Suprapubic skin (tissue), 4 donors: ENCODE measurements around the gene SLC49A4.

Experiments
- EP300 ChIP-seq: sonication (generic); formaldehyde crosslinking; IDR thresholded peaks from one replicate; pipeline ENCODE4 v1.6.1; 2017; ENCODE audit warnings: antibody characterized with exemption
- POLR2A ChIP-seq, 2 donors: fragments of 450-650 bp; IDR thresholded peaks; one replicate each; pipeline ENCODE4 v1.6.1; 2017; ENCODE audit warnings: antibody characterized with exemption in 2 of 2, mild to moderate bottlenecking in 2 of 2, moderate library complexity in 2 of 2
- POLR2AphosphoS5 ChIP-seq, 3 donors: sonication (generic); formaldehyde crosslinking; IDR thresholded peaks; one replicate each; pipeline ENCODE4 v1.6.1; 2017; ENCODE audit warnings: antibody characterized with exemption in 3 of 3
- TF ChIP-seq, protein P1 (sequence below), 2 donors: fragments of 200-600 bp in 1 of 2; fragments of 450-650 bp in 1 of 2; sonication (generic) in 1 of 2; IDR thresholded peaks; one replicate each; pipeline ENCODE4 v1.5.1; 2016 to 2019; ENCODE audit warnings: antibody characterized with exemption in 2 of 2, mild to moderate bottlenecking in 1 of 2, moderate library complexity in 1 of 2

GRCh38 chr3:122886251-122886650 lies 91.4 kb downstream of the SLC49A4 start:
- TF ChIP-seq, protein P1, sequence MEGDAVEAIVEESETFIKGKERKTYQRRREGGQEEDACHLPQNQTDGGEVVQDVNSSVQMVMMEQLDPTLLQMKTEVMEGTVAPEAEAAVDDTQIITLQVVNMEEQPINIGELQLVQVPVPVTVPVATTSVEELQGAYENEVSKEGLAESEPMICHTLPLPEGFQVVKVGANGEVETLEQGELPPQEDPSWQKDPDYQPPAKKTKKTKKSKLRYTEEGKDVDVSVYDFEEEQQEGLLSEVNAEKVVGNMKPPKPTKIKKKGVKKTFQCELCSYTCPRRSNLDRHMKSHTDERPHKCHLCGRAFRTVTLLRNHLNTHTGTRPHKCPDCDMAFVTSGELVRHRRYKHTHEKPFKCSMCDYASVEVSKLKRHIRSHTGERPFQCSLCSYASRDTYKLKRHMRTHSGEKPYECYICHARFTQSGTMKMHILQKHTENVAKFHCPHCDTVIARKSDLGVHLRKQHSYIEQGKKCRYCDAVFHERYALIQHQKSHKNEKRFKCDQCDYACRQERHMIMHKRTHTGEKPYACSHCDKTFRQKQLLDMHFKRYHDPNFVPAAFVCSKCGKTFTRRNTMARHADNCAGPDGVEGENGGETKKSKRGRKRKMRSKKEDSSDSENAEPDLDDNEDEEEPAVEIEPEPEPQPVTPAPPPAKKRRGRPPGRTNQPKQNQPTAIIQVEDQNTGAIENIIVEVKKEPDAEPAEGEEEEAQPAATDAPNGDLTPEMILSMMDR (IDR thresholded peaks at IDR 0.05), result no peak
- no peak for TF ChIP-seq POLR2A (IDR thresholded peaks at IDR 0.05)
- no peak for TF ChIP-seq POLR2AphosphoS5 (IDR thresholded peaks at IDR 0.05)
- TF ChIP-seq EP300, result no peak
